T-helper 2 cell treated with Interferon-gamma antibody and Interleukin-4, amounts not matched to agents 5 μg/mL and 100 μg/mL, for 36 hours (primary cell): ENCODE results near the gene APC.
"Not testable (repeated sequence)": the region's sequence is repeated elsewhere in the genome, so short reads cannot be mapped to it uniquely, and the experiment has no call there.

Source experiments
- DNase-seq: peaks from one replicate; pipeline ENCODE4 v3.0.0; 2021; ENCODE audit warnings: low spot score
- H3K27ac Mint-ChIP-seq: one replicate; pipeline ENCODE4 v1.8.0; 2021; ENCODE audit warnings: mild to moderate bottlenecking, mixed read lengths
- H3K27me3 Mint-ChIP-seq: one replicate; pipeline ENCODE4 v1.8.0; 2021; ENCODE audit warnings: low read depth, mixed read lengths
- H3K36me3 Mint-ChIP-seq: one replicate; pipeline ENCODE4 v1.8.0; 2021; ENCODE audit warnings: low read depth, mixed read lengths
- H3K4me1 Mint-ChIP-seq: one replicate; pipeline ENCODE4 v1.8.0; 2021; ENCODE audit warnings: low read depth, mixed read lengths
- H3K4me3 Mint-ChIP-seq: one replicate; pipeline ENCODE4 v1.8.0; 2022; ENCODE audit warnings: mild to moderate bottlenecking, moderate library complexity, mixed read lengths
- H3K9me3 Mint-ChIP-seq: one replicate; pipeline ENCODE4 v1.8.0; 2021; ENCODE audit warnings: mixed read lengths

Gene APC

DNA sequence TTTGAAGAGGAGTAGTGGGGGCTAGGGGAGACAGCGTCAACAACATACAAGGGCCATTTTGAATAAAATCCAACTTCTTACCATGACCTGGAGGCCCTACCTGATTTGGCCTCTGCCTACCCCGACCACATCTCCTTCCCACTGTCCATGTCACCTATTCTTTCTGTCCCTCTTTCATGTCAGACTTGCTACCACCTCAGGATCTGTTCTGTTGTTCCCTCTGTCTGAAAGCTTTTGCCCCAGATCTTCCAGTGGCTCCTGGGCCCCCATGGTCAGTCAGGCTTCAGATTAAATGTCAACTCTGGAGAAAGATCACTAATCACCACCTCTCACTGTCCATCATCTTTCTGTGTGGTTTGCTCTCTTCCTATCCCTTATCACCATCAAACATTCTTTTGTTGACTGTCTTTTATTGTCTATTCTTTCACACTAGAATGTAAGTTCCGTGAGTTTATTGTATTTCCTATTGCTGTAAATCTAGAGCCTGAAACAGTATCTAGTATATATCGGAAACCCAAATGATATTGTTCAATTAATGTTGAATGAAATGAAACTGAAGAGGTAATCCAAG lies 31.2 kb upstream of the APC start:
- Mint-ChIP-seq H3K9me3 (peaks cover 6% of the 10 kb centered on the region), H3K4me1 (peaks cover 36% of the 10 kb centered on the region), H3K36me3 (peaks cover 2% of the 10 kb centered on the region), H3K27me3 (peaks cover 9% of the 10 kb centered on the region), H3K4me3 (peak overlapping the region; percentile 93), H3K27ac (peak overlapping the region; percentile 83)
- DNase-seq, result no peak

DNA sequence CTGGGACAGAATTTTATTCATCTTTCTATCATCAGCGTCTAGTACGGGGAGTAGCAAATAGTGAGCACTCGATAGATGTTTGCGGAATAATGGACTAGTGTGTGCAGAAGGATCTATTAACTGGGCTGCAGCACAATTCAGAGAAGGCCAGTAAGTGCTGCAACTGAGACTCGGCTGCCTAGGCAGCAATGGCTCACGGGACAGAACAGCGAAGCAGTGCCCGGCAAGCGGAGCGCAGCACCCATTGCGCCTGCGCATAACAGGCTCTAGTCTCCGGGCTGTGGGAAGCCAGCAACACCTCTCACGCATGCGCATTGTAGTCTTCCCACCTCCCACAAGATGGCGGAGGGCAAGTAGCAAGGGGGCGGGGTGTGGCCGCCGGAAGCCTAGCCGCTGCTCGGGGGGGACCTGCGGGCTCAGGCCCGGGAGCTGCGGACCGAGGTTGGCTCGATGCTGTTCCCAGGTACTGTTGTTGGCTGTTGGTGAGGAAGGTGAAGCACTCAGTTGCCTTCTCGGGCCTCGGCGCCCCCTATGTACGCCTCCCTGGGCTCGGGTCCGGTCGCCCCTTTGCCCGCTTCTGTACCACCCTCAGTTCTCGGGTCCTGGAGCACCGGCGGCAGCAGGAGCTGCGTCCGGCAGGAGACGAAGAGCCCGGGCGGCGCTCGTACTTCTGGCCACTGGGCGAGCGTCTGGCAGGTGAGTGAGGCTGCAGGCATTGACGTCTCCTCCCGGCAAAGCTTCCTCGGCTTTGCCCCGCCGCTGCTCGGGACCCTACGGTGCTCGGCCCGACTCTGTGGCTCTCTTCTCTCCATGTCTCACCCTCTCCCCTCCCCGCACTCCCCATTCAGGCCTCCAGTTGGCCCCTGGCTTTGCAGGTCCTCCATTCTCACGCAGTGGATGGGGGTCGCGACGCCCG lies 30.2 kb upstream of the APC start:
- Mint-ChIP-seq H3K4me3 (peak overlapping the region; percentile 93), H3K27me3 (peaks cover 9% of the 10 kb centered on the region), H3K27ac (peak overlapping the region; percentile 83), H3K36me3 (peaks cover 2% of the 10 kb centered on the region), H3K4me1 (peaks cover 39% of the 10 kb centered on the region), H3K9me3 (peaks cover 6% of the 10 kb centered on the region)
- peak; percentile 98 for DNase-seq

DNA sequence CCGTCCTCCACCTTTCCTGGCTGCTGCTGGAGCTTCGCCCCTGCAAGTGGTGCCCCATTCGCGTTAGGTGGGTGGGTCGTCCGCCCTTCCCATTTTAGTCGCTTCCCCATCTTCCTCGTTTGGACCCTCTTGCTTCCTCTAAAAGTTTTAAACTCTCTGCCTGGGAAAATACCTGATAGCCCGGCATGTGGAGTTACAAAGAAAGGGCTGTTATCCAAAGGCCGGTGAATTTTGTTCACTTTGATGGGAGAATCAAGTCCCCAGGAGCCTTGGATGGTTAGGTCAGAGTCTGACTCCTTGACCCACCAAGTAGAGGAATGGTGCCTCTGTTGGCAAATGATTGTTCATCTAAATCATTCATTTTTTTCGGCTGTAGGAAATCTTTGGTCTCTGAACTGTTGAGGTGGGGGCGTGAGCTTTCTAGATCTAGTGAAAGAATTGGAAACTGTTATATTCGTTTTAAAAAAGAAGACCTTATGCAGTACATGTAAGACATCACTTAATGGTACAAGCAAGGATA lies 29.5 kb upstream of the APC start:
- Mint-ChIP-seq H3K4me3 (peak overlapping the region; percentile 93), H3K4me1 (peaks cover 40% of the 10 kb centered on the region), H3K9me3 (peaks cover 6% of the 10 kb centered on the region), H3K36me3 (peaks cover 5% of the 10 kb centered on the region), H3K27me3 (peaks cover 6% of the 10 kb centered on the region), H3K27ac (peak overlapping the region; percentile 83)
- no peak for DNase-seq

DNA sequence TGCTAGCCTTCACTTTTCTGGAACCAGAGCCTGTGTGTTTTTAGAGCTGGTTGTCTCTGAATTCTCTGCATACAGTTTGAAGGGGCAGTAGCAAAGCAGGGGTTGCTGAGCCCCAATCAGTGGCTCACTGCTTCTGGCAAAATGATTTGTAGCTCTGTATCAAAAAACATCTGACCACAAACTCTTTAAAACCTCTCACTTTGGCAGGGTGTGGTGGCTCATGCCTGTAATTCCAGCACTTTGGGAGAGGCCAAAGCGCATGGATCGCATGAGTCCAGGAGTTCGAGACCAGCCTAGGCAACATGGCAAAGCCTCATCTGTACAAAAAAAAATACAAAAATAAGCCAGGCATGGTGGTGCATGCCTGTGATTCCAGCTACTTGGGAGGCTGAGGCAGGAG lies 28.3 kb upstream of the APC start:
- H3K27ac Mint-ChIP-seq, result no peak overlapping the region
- H3K4me1 Mint-ChIP-seq, result peaks cover 40% of the 10 kb centered on the region
- peaks cover 2% of the 10 kb centered on the region for H3K27me3 Mint-ChIP-seq
- H3K36me3 Mint-ChIP-seq, result peaks cover 5% of the 10 kb centered on the region
- peaks cover 6% of the 10 kb centered on the region for H3K9me3 Mint-ChIP-seq
- no peak for DNase-seq
- peak overlapping the region; percentile 93 for H3K4me3 Mint-ChIP-seq

DNA sequence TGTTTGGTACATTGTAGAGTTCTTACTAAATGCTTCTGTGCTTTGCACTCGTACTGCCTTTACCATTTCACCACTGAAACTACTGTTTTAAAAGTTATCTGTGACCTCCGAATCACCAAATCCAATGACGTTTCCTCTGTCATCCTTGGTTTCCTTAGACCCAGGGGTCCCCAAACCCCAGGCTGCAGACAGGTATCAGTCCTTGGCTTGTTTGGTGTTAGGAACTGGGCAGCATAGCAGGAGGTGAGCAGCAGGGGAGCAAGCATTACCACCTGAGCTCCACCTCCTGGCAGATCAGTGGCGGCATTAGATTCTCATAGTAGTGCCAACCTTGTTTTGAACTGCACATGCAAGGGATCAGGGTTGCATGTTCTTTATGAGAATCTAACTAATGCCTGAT lies 26.8 kb upstream of the APC start:
- H3K27ac Mint-ChIP-seq, result no peak overlapping the region
- H3K36me3 Mint-ChIP-seq, result peaks cover 5% of the 10 kb centered on the region
- H3K9me3 Mint-ChIP-seq, result peaks cover 6% of the 10 kb centered on the region
- peaks cover 40% of the 10 kb centered on the region for H3K4me1 Mint-ChIP-seq
- peaks cover 2% of the 10 kb centered on the region for H3K27me3 Mint-ChIP-seq
- DNase-seq, result no peak
- H3K4me3 Mint-ChIP-seq, result no peak overlapping the region

DNA sequence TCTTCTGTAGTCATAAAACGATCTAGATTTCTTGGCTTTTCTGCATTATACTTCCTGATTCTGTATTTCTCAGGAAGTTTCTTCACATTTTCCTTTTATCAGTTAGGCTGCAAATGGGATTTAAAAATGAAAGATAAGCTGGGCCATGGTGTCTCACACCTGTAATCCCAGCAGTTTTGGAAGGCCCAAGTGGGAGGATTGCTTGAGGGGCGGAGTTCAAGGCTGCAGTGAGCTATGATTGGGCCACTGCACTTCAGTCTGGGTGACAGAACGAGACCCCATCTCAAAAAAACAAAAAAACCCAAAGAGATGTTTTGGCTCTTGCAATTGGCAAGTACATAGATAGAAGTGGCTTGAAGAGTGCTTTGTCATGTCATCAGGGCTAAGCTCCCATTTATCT lies 26.2 kb upstream of the APC start:
- Mint-ChIP-seq H3K4me3 (no peak overlapping the region), H3K9me3 (peaks cover 4% of the 10 kb centered on the region), H3K4me1 (peaks cover 37% of the 10 kb centered on the region), H3K36me3 (peaks cover 5% of the 10 kb centered on the region), H3K27ac (no peak overlapping the region), H3K27me3 (peaks cover 2% of the 10 kb centered on the region)
- no peak for DNase-seq

DNA sequence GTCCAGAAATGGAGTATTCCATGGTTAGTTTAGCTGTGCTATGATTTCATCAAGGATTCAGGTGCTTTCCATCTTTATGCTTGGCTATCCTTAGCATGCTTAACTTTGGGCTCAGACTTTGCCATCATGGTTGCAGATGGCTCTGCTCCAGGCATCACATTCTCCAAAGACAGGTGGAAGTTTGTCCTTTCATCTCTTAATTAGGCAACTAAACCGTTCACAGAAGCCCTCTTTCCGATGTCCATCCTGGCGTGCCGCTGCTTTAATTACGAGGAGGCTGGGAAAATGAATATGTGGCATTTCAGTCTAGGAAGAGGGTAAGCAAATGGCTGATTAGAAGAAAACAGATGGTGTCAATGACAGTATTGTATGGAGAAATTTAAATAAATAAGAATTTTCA lies 24.5 kb upstream of the APC start:
- Mint-ChIP-seq H3K9me3 (peaks cover 5% of the 10 kb centered on the region), H3K4me3 (no peak overlapping the region), H3K27me3 (no peaks in the 10 kb centered on the region), H3K27ac (no peak overlapping the region), H3K4me1 (peaks cover 34% of the 10 kb centered on the region), H3K36me3 (peaks cover 6% of the 10 kb centered on the region)
- DNase-seq, result no peak

DNA sequence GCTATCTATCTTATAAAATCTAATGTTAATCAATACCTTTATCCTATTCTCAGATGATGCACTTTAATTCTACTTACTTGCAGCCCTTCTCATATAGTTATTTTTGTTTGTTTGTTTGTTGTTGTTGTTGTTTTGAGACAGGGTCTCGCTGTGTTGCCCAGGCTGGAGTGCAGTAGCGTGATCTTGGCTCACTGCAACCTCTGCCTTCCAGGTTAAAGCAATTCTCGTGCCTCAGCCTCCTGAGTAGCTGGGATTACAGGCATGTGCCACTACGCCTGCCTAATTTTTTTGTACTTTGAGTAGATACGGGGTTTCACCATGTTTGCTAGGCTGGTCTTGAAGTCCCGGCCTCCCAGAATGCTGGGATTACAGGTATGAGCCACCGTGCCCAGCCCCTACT lies 20.8 kb upstream of the APC start:
- H3K4me1 Mint-ChIP-seq, result peaks cover 17% of the 10 kb centered on the region
- not testable (repeated sequence) for H3K27me3 Mint-ChIP-seq, H3K4me3 Mint-ChIP-seq, H3K27ac Mint-ChIP-seq, H3K9me3 Mint-ChIP-seq, DNase-seq, H3K36me3 Mint-ChIP-seq

DNA sequence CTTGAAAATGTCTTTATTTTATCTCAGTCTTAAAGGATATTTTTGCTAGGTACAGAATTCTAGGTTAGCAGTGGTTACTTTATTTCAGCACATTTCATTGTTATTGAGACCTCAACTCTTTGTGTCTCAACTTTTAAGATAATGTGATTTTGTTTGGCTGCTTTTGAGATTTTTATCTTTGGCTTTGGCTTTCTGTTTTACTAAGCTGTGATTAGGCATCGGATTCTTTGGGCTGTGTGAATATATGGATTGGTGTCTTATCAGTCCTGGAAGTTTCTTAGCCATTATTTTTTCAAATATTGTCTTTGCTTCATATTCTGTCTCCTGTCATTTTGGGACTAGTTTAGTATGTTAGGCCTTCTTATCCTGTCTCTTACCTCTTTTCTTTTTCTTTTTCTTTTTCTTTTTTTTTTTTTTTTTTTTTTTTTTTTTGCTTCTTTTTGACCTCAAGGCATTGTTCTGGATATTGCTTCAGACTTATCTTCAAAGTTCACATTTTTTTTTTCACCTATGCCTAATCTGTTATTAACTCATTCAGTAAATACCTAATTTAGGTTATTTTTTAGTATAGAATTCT lies 20.1 kb upstream of the APC start:
- H3K36me3 Mint-ChIP-seq, result peaks cover 3% of the 10 kb centered on the region
- peaks cover 16% of the 10 kb centered on the region for H3K4me1 Mint-ChIP-seq
- H3K27me3 Mint-ChIP-seq, result no peaks in the 10 kb centered on the region
- peaks cover 5% of the 10 kb centered on the region for H3K9me3 Mint-ChIP-seq
- no peak for DNase-seq
- H3K4me3 Mint-ChIP-seq, result no peak overlapping the region
- no peak overlapping the region for H3K27ac Mint-ChIP-seq

DNA sequence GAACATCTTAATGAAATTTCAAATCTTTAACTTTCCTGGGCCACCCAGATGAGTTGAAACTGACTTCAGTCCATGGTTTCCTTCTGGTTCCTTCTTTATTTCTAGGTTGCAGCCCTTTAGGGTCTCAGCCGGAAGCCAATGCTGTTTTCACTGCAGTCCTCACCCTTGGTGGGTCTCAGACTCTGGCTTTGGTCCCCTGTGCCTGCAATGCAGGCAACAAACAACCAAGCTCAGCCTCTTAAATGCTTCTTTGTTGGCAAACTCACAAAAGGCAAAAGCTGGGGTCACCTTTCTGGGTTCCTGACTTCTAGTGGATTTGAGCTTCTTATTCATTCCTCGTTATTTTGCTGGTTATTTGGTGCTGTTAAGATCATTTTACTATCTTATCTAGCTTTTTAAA lies 19.3 kb upstream of the APC start:
- no peaks in the 10 kb centered on the region for H3K27me3 Mint-ChIP-seq
- no peak overlapping the region for H3K4me3 Mint-ChIP-seq
- H3K27ac Mint-ChIP-seq, result no peak overlapping the region
- peaks cover 2% of the 10 kb centered on the region for H3K36me3 Mint-ChIP-seq
- peaks cover 15% of the 10 kb centered on the region for H3K4me1 Mint-ChIP-seq
- H3K9me3 Mint-ChIP-seq, result peaks cover 5% of the 10 kb centered on the region
- DNase-seq, result no peak

DNA sequence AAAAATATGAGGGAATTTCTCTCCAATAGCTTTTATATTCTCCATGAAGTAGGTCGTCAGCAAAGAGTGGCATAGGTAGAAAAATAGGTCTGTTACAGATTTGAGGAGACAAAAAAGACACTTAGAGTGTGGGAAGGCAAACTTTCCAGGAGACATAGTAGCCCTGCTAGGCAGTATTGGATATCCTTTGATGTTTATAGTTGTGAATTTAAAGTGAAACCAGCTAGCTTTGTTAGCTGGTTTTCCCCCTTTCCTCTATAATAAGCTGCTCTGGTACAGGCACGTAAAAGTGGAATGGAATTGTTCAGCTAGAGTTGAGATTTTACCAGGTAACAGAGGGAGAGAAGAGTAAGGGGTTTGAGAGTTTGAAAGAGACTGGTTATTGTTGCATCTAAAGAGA lies 17.1 kb upstream of the APC start:
- peaks cover 5% of the 10 kb centered on the region for H3K9me3 Mint-ChIP-seq
- peaks cover 17% of the 10 kb centered on the region for H3K4me1 Mint-ChIP-seq
- DNase-seq, result no peak
- H3K27ac Mint-ChIP-seq, result no peak overlapping the region
- no peaks in the 10 kb centered on the region for H3K27me3 Mint-ChIP-seq
- H3K36me3 Mint-ChIP-seq, result peaks cover 2% of the 10 kb centered on the region
- H3K4me3 Mint-ChIP-seq, result no peak overlapping the region

DNA sequence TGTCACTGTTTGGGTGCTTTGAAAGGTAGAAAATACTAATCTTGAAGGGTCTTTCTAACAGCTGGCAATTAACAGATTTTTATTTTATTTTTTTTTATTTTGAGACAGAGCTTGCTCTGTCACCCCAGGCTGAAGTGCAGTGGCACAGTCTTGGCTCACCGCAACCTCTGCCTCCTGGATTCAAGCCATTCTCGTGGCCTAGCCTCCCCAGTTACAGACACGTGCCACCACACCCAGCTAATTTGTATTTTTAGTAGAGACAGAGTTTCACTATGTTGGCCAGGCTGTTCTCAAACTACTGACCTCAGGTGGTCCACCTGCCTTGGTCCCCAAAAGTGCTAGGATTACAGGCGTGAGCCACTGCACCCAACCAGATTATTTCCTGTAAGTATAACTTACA lies 12.8 kb upstream of the APC start:
- Mint-ChIP-seq H3K27me3 (no peaks in the 10 kb centered on the region), H3K36me3 (no peaks in the 10 kb centered on the region), H3K9me3 (no peaks in the 10 kb centered on the region), H3K4me3 (no peak overlapping the region), H3K27ac (no peak overlapping the region), H3K4me1 (peaks cover 12% of the 10 kb centered on the region)
- DNase-seq, result no peak

DNA sequence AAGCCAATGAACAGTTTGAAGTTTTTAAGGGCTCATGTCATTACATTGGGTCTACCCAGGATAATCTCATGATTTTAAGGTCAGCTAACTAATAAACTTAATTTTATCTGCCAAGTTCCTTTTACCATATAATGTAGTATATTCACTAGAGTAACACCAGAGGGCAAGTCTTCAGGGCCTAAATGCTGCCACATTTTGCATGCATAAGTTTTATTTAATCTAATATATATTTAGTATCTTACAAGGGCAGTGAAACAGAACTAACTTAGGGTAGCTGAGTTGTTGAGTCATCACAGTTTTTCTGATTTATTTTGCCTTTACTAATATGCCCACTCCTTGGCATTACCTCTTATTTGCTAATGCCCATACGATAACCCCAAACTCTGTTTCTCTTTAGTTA lies 8.1 kb upstream of the APC start:
- H3K4me3 Mint-ChIP-seq, result no peak overlapping the region
- H3K9me3 Mint-ChIP-seq, result no peaks in the 10 kb centered on the region
- H3K4me1 Mint-ChIP-seq, result peaks cover 2% of the 10 kb centered on the region
- H3K27me3 Mint-ChIP-seq, result no peaks in the 10 kb centered on the region
- no peak overlapping the region for H3K27ac Mint-ChIP-seq
- H3K36me3 Mint-ChIP-seq, result no peaks in the 10 kb centered on the region
- no peak for DNase-seq

DNA sequence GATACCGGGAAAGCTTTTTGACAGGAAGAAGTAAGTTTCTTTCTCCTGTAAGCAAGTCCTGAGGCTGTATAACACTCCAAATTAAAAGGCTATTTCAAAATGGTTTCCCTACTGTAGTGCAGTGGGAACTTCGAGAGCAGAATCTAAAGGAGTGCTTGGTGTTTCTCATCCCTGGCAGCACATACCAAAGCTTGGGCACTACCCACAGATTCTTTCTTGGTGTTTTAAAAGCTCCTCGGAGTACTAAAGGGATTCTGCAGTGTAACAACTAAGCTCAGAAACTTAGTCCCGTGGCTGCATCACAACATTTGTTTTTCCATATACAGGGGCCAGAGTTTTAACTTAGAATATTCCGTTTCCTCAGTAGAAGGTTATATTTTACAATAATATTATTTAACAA lies 5.6 kb upstream of the APC start:
- H3K9me3 Mint-ChIP-seq, result no peaks in the 10 kb centered on the region
- peaks cover 2% of the 10 kb centered on the region for H3K4me1 Mint-ChIP-seq
- no peaks in the 10 kb centered on the region for H3K36me3 Mint-ChIP-seq
- H3K4me3 Mint-ChIP-seq, result no peak overlapping the region
- no peaks in the 10 kb centered on the region for H3K27me3 Mint-ChIP-seq
- H3K27ac Mint-ChIP-seq, result no peak overlapping the region
- DNase-seq, result no peak
